Measurements from ENCODE around the gene APBA2. TPM values are rescaled to one million over a fixed set of nuclear protein-coding genes. Genes with fewer than 3 reads are reported as not detected.

Gene APBA2
- total RNA-seq, 4 donors from 2014 or later: 5.4 to 15.3 (median 10.4) TPM

DNA sequence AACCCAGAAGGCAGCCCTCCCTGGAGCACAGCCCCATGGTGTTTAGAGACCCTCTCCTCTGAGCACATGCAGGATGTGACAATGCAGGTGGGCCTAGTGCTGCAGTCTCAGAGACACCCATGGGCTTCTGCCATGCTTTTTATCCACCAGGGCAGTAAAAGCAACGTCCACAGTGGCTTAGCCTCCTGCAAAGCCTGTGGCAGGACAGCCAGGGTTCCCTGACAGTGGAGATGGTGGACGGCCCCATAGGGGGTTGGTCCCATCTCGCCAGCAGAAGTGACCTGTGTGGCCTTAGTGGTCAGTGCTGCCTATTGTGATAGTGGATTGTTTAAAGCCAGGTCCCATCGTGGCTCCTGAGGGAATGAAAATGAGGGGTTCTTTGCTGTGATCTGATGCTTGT is 46.6 kb downstream of the APBA2 start:
- Histone ChIP-seq H3K27me3 (no peaks in the 10 kb centered on the region), H3K9me3 (no peaks in the 10 kb centered on the region), H3K4me1 (no peaks in the 10 kb centered on the region), H3K4me3 (no peak overlapping the region), H3K27ac (replicated peaks in 1 of 4) (no peak overlapping the region), H3K36me3 (no peaks in the 10 kb centered on the region)
- TF ChIP-seq CTCF (IDR thresholded peaks at IDR 0.05) (no peak), POLR2A (IDR thresholded peaks at IDR 0.05; ENCODE audit: low read depth) (no peak), EP300 (IDR thresholded peaks at IDR 0.05) (no peak), POLR2AphosphoS5 (IDR thresholded peaks at IDR 0.05) (no peak)
- WGBS: 100% methylated on average over 3 of the region's 4 CpGs
- intact Hi-C loops (cut with DNase I): no loop called here
- DNase-seq (ENCODE audit: extremely low spot score): no peak

DNA sequence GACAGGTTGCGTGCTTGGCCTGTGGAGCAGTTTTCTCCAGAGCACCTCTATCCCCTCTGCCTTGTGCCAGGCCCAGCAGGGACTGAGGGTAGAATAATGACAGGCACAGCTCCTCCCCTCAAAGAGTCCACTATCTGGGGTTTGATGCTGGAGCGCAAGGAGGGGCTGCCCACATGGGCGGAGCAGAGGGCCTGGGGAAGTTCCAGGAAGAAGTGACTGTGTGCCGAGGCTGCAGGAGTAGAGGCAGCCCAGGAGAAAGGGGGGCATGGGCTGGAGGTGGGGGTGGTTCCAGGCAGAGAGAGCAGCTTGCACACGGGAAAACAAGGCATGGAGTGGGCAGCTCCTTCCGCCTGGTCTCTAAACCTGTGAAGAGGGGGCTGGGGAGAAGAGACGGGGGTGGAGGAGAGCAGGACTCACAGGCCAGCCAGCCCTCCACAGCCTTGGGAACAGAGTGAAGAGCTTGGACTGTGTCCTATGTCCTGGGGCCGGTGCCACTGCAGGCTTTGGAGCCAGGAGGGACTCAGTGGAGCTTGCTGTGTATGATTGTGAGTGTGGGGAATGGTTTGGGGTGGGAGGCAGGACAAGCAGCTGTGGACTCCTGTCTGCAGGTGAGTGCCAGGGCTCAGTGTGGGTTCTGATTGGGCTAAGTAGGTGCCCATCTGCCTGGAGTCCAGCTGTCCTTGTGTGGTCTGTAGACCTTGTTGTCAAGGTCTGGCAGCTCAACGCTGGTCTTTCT is 48.1 kb downstream of the APBA2 start:
- no peak for TF ChIP-seq EP300 (IDR thresholded peaks at IDR 0.05)
- TF ChIP-seq POLR2AphosphoS5 (IDR thresholded peaks at IDR 0.05): no peak
- TF ChIP-seq CTCF (IDR thresholded peaks at IDR 0.05): no peak
- TF ChIP-seq POLR2A (IDR thresholded peaks at IDR 0.05; ENCODE audit: low read depth): no peak
- Histone ChIP-seq H3K9me3 (no peaks in the 10 kb centered on the region), H3K4me3 (no peak overlapping the region), H3K27ac (replicated peaks in 1 of 4) (no peak overlapping the region), H3K27me3 (no peaks in the 10 kb centered on the region), H3K36me3 (no peaks in the 10 kb centered on the region), H3K4me1 (no peaks in the 10 kb centered on the region)
- DNase-seq (ENCODE audit: extremely low spot score): no peak
- WGBS: 76% methylated on average over 9 of the region's 9 CpGs
- intact Hi-C loops (cut with DNase I): no loop called here

DNA sequence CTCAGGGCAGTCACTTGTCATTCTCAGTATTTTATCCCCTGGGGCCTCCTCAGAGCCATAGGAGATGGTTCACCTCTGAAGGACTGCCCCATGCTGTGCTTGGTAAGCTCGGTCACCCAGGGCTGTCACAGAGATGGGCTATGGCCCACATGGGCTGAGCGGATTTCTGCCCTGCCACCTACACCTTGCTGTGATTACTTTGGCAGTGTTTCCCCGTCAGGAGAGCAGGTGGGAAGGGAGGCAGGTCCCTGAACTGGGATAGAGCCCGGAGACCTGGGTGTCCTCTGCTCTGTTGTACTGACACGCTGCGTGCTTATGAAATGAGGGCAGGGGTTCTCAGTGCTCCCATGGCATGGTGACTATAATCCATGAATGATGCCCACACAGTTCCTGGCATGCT is 48.9 kb downstream of the APBA2 start:
- TF ChIP-seq POLR2AphosphoS5 (IDR thresholded peaks at IDR 0.05) (no peak), POLR2A (IDR thresholded peaks at IDR 0.05; ENCODE audit: low read depth) (no peak), EP300 (IDR thresholded peaks at IDR 0.05) (no peak), CTCF (IDR thresholded peaks at IDR 0.05) (no peak)
- Histone ChIP-seq H3K4me3 (no peak overlapping the region), H3K9me3 (no peaks in the 10 kb centered on the region), H3K27ac (replicated peaks in 1 of 4) (no peak overlapping the region), H3K4me1 (no peaks in the 10 kb centered on the region), H3K27me3 (no peaks in the 10 kb centered on the region), H3K36me3 (no peaks in the 10 kb centered on the region)
- intact Hi-C loops (cut with DNase I): no loop called here
- DNase-seq (ENCODE audit: extremely low spot score): no peak
- 89% methylated on average over 5 of the region's 6 CpGs for WGBS

- Histone ChIP-seq H3K4me1 (no peaks in the 10 kb centered on the region), H3K27me3 (no peaks in the 10 kb centered on the region), H3K27ac (replicated peaks in 1 of 4) (no peak overlapping the region), H3K36me3 (no peaks in the 10 kb centered on the region), H3K9me3 (no peaks in the 10 kb centered on the region), H3K4me3 (no peak overlapping the region)
- DNase-seq (ENCODE audit: extremely low spot score): no peak
- TF ChIP-seq EP300 (IDR thresholded peaks at IDR 0.05) (no peak), POLR2AphosphoS5 (IDR thresholded peaks at IDR 0.05) (no peak), CTCF (IDR thresholded peaks at IDR 0.05) (no peak), POLR2A (IDR thresholded peaks at IDR 0.05; ENCODE audit: low read depth) (no peak)
- intact Hi-C loops (cut with DNase I): no loop called here
- WGBS: 75% methylated on average over 6 of the region's 6 CpGs
Measured at GRCh38 chr15:28935316-28935715, 49.5 kb downstream of the APBA2 start.

DNA sequence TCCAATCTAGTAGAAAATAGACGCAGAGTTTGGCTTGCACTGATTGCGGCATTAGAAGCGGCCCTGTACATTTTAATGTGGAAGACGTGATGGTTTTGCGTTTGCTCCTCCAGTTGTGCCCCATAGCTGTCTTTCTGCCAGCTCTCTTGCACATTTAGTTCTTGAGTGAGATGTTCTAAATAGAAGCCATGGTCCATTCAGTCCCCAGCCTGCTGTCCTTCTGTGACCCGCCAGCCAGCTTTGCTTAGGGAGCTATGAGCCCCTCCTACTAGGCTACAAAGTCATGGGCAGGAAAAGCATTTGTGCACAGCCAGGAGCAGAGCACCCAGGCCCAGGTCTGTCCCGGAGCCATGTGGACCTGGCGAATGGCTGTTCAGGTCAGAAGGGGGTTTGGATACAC is 50.3 kb downstream of the APBA2 start:
- no peak for DNase-seq (ENCODE audit: extremely low spot score)
- H3K9me3 ChIP-seq: no peaks in the 10 kb centered on the region
- H3K27ac ChIP-seq (replicated peaks in 1 of 4): no peak overlapping the region
- intact Hi-C loops (cut with DNase I): no loop called here
- WGBS: 93% methylated on average over 8 of the region's 8 CpGs
- H3K27me3 ChIP-seq: no peaks in the 10 kb centered on the region
- no peaks in the 10 kb centered on the region for H3K4me1 ChIP-seq
- H3K36me3 ChIP-seq: no peaks in the 10 kb centered on the region
- TF ChIP-seq POLR2A (IDR thresholded peaks at IDR 0.05; ENCODE audit: low read depth) (no peak), EP300 (IDR thresholded peaks at IDR 0.05) (no peak), CTCF (IDR thresholded peaks at IDR 0.05) (no peak), POLR2AphosphoS5 (IDR thresholded peaks at IDR 0.05) (no peak)
- H3K4me3 ChIP-seq: no peak overlapping the region
